ENCODE data around the gene SAMD11. TPM values are rescaled to one million over a fixed set of nuclear protein-coding genes. Genes with fewer than 3 reads are reported as not detected.
"Not testable (repeated sequence)": the region's sequence is repeated elsewhere in the genome, so short reads cannot be mapped to it uniquely, and the experiment has no call there.

Gene SAMD11
- total and polyA plus RNA-seq, 2 experiments from 2014 or later = 32.2 to 146 TPM

DNA sequence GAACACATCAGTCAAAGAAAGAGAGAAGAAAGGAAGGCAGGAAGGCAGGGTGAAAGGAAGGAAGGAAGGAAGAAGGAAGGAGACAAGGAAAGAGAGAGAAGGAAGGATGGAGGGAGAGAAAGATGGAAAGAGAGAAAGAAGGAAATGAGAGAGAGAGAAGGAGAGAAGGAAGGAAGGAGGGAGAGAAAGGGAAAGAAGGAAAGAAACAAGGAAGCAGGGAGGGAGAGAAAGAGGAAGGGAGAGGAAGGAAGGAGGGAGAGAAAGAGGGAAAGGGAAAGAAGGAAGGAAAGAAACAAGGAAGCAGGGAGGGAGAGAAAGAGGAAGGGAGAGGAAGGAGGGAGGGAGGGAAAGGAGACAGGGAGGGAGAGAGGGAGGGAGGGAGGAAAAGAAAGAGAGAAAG lies 35.4 kb upstream of the SAMD11 start:
- Histone ChIP-seq H3K4me3 (no peak overlapping the region), H3K36me3 (no peaks in the 10 kb centered on the region), H3K27ac (no peak overlapping the region), H3K4me1 (ENCODE audit: low read depth) (no peaks in the 10 kb centered on the region), H3K27me3 (peaks cover 86% of the 10 kb centered on the region), H3K9me3 (ENCODE audit: low read depth) (no peaks in the 10 kb centered on the region)
- TF ChIP-seq, protein P1, sequence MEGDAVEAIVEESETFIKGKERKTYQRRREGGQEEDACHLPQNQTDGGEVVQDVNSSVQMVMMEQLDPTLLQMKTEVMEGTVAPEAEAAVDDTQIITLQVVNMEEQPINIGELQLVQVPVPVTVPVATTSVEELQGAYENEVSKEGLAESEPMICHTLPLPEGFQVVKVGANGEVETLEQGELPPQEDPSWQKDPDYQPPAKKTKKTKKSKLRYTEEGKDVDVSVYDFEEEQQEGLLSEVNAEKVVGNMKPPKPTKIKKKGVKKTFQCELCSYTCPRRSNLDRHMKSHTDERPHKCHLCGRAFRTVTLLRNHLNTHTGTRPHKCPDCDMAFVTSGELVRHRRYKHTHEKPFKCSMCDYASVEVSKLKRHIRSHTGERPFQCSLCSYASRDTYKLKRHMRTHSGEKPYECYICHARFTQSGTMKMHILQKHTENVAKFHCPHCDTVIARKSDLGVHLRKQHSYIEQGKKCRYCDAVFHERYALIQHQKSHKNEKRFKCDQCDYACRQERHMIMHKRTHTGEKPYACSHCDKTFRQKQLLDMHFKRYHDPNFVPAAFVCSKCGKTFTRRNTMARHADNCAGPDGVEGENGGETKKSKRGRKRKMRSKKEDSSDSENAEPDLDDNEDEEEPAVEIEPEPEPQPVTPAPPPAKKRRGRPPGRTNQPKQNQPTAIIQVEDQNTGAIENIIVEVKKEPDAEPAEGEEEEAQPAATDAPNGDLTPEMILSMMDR (IDR thresholded peaks at IDR 0.05; ENCODE audit: low read depth, low read length) = no peak
- no peak for DNase-seq (ENCODE audit: low read depth in 1 of 2, low spot score in 1 of 2)

DNA sequence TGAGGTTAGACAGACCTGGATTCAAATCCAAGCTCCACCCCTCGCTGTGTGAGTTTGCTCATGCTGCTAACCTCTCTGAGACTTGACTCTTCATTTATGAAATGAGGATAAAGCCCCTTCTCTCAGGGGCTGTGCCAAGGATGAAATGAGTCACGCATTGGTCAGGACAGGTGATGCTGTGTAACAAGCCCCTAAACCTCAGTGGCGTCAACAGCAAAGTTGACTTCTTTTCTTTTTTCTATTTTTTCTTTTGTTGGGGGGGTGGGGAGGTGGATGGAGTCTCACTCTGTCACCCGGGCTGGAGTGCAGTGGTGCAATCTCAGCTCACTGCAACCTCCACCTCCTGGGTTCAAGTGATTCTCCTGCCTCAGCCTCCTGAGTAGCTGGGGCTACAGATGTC lies 33.9 kb upstream of the SAMD11 start:
- not testable (repeated sequence) for H3K4me1 ChIP-seq (ENCODE audit: low read depth); H3K4me3 ChIP-seq; DNase-seq (ENCODE audit: low read depth in 1 of 2, low spot score in 1 of 2); H3K36me3 ChIP-seq; H3K9me3 ChIP-seq (ENCODE audit: low read depth); H3K27ac ChIP-seq
- peaks cover 72% of the 10 kb centered on the region for H3K27me3 ChIP-seq

DNA sequence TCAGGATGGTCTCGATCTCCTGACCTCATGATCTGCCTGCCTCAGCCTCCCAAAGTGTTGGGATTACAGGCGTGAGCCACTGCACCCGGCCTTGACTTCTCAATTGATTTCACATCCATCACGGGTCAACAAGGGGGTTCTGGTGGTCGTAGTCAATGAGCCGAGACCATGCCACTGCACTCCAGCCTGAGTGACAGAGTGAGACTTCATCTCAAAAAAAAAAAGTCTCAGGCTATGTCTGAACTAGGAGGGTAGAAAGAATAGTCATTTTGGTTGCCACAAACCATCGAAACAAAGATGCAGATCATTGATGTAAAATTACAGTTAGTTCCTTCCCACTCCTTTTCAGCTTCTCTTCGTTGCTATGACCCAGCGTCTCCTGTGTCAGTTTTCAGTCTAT lies 33.5 kb upstream of the SAMD11 start:
- H3K27ac ChIP-seq; H3K4me3 ChIP-seq; DNase-seq (ENCODE audit: low read depth in 1 of 2, low spot score in 1 of 2); H3K36me3 ChIP-seq; H3K9me3 ChIP-seq (ENCODE audit: low read depth); H3K4me1 ChIP-seq (ENCODE audit: low read depth): not testable (repeated sequence)
- peaks cover 67% of the 10 kb centered on the region for H3K27me3 ChIP-seq

DNA sequence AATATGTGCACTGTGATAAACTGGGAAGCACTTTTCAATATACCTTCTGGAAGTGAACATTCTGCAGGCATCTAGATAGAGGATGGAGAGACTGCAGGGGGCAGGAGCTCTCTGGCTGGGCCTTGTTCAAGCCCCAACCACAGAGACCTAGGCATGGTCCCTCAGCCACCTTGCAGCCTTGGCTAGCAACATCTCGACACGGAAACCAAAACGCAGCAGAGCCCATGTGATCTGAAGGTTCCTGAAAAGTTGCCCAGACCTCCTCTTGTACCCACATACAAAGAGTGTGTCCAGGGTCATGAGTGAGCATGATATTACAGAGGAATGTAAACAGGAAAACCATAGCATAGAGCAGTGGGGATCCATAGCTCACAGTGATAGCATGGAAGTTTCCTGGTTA lies 33.1 kb upstream of the SAMD11 start:
- Histone ChIP-seq H3K9me3 (ENCODE audit: low read depth) (no peaks in the 10 kb centered on the region), H3K4me1 (ENCODE audit: low read depth) (no peaks in the 10 kb centered on the region), H3K4me3 (no peak overlapping the region), H3K27ac (no peak overlapping the region), H3K36me3 (no peaks in the 10 kb centered on the region), H3K27me3 (peaks cover 68% of the 10 kb centered on the region)
- TF ChIP-seq, protein P1 (IDR thresholded peaks at IDR 0.05; ENCODE audit: low read depth, low read length) = no peak
- DNase-seq (ENCODE audit: low read depth in 1 of 2, low spot score in 1 of 2) = no peak

DNA sequence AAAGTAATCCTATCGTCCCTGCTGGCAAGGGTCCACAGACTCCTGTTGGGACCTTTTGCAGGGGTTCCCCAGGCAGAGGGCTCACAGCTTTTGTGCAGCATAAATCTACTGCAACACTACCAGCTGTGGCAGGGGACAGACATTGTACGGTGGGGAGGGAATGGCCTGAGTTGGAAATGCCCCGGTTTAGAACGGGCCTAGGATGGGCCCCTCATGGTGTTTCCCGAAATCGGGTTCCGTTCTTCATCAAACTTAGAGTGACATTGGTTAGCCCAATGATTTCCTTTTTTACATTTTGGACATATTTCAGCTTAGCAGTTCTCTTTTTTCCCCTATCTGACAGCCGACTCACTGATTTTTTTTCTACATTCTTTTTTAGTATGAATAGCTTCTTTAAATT lies 26.5 kb upstream of the SAMD11 start:
- no peak overlapping the region for H3K27ac ChIP-seq
- no peak overlapping the region for H3K4me3 ChIP-seq
- peaks cover 40% of the 10 kb centered on the region for H3K27me3 ChIP-seq
- DNase-seq (ENCODE audit: low read depth in 1 of 2, low spot score in 1 of 2) = no peak
- no peaks in the 10 kb centered on the region for H3K4me1 ChIP-seq (ENCODE audit: low read depth)
- no peaks in the 10 kb centered on the region for H3K9me3 ChIP-seq (ENCODE audit: low read depth)
- TF ChIP-seq, protein P1 (IDR thresholded peaks at IDR 0.05; ENCODE audit: low read depth, low read length) = no peak
- no peaks in the 10 kb centered on the region for H3K36me3 ChIP-seq

DNA sequence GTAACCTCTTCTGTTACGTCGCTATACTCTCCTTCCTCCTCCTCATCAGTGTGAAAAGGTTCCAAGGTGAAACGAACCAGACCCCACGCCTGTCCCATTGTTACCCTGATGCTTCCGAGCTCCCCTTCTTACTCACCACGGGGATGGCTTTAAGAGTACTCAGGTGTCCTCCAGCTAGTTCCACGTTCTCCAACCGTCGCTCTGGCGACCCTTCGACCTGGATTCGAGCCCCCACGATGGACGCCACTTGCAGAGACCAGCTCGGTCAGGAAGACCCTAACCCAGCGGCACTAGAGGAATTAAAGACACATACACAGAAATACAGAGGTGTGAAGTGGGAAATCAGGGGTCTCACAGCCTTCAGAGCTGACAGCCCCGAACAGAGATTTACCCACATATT lies 25.8 kb upstream of the SAMD11 start:
- not testable (repeated sequence) for H3K4me3 ChIP-seq; H3K4me1 ChIP-seq (ENCODE audit: low read depth); H3K36me3 ChIP-seq; DNase-seq (ENCODE audit: low read depth in 1 of 2, low spot score in 1 of 2); H3K27ac ChIP-seq; H3K9me3 ChIP-seq (ENCODE audit: low read depth)
- peaks cover 37% of the 10 kb centered on the region for H3K27me3 ChIP-seq

DNA sequence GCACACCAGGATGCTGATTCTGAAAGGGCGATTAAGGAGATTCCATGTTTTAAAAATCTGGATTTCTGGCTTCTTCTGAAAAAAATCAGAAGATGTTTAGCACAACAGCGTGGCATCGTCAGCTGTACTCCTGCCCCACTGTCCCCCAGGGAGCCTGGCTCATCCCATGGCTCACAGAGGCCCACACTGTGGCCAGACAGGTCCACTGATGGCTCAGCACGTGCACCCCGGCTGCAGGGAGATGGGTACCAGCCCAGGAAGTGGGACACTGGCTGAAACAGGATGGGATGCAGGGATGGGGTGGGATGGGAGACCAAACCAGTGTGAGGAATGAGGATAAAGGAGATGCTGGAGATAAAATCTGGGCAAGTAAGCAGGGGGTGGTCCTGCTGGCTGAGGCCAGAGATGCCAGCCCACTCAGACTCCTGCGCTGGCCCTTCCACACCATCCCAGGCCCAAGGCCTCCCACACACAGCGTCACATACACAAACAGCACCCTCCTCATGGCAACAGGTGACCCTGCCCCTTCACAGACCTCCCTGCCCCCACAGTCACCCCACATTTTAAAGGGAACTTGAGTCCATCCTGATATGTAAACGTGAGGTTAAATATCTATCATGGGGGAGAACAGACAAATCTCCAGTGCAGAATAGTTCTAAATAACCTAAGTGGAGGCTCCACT lies 23.9 kb upstream of the SAMD11 start:
- H3K36me3 ChIP-seq = no peaks in the 10 kb centered on the region
- no peaks in the 10 kb centered on the region for H3K9me3 ChIP-seq (ENCODE audit: low read depth)
- no peaks in the 10 kb centered on the region for H3K4me1 ChIP-seq (ENCODE audit: low read depth)
- peaks cover 40% of the 10 kb centered on the region for H3K27me3 ChIP-seq
- H3K4me3 ChIP-seq = no peak overlapping the region
- H3K27ac ChIP-seq = no peak overlapping the region
- TF ChIP-seq, protein P1 (IDR thresholded peaks at IDR 0.05; ENCODE audit: low read depth, low read length) = no peak
- no peak for DNase-seq (ENCODE audit: low read depth in 1 of 2, low spot score in 1 of 2)
